HEK293T (cell line): Measurements from ENCODE around the gene DUOXA1.

ENCODE experiments used
- CTCF ChIA-PET: fragments of 350-600 bp; formaldehyde crosslinking; extraction: SDS; loops from one replicate; lab custom pipeline; 2021; ENCODE audit warnings: antibody characterized with exemption, inconsistent platforms; lab: Yijun Ruan, JAX
- POLR2A ChIA-PET: fragments of 350-600 bp; formaldehyde crosslinking; extraction: SDS; loops from one replicate; lab custom pipeline; 2020; ENCODE audit warnings: antibody characterized with exemption, inconsistent platforms; lab: Yijun Ruan, JAX
- DNase-seq: peaks from one replicate; pipeline ENCODE4 v3.0.0; 2012; ENCODE audit warnings: mixed read lengths; ENCODE audit errors: extremely low spot score
- ARNT ChIP-seq: fragments of 450-650 bp; IDR thresholded peaks from 2 replicates; pipeline ENCODE4 v1.6.1; 2017; ENCODE audit warnings: mild to moderate bottlenecking
- BHLHE40 ChIP-seq: fragments of 450-650 bp; IDR thresholded peaks from 2 replicates; pipeline ENCODE4 v1.6.1; 2016; ENCODE audit warnings: mild to moderate bottlenecking, moderate library complexity, borderline replicate concordance
- CTBP1 ChIP-seq: fragments of 450-650 bp; IDR thresholded peaks from 2 replicates; pipeline ENCODE4 v1.6.1; 2016; ENCODE audit warnings: borderline replicate concordance
- ELF4 ChIP-seq: fragments of 450-650 bp; IDR thresholded peaks from 2 replicates; pipeline ENCODE4 v1.6.1; 2017; ENCODE audit warnings: antibody characterized with exemption
- FOXA1 ChIP-seq: fragments of 450-650 bp; IDR thresholded peaks from 2 replicates; pipeline ENCODE4 v1.6.1; 2016; ENCODE audit warnings: mild to moderate bottlenecking
- FOXK2 ChIP-seq: fragments of 450-650 bp; IDR thresholded peaks from 2 replicates; pipeline ENCODE4 v1.6.1; 2016; ENCODE audit warnings: mild to moderate bottlenecking
- FOXM1 ChIP-seq: fragments of 450-650 bp; IDR thresholded peaks from 2 replicates; pipeline ENCODE4 v1.6.1; 2017; ENCODE audit warnings: mild to moderate bottlenecking, borderline replicate concordance
- HDGF ChIP-seq: fragments of 450-650 bp; IDR thresholded peaks from 2 replicates; pipeline ENCODE4 v1.6.1; 2017; ENCODE audit warnings: antibody characterized with exemption, borderline replicate concordance
- L3MBTL2 ChIP-seq: fragments of 450-650 bp; conservative IDR thresholded peaks from 2 replicates; pipeline ENCODE4 v1.6.1; 2016; ENCODE audit warnings: mild to moderate bottlenecking
- LEF1 ChIP-seq: fragments of 450-650 bp; IDR thresholded peaks from 2 replicates; pipeline ENCODE4 v1.6.1; 2017; ENCODE audit warnings: mild to moderate bottlenecking, borderline replicate concordance
- NFRKB ChIP-seq: fragments of 450-650 bp; IDR thresholded peaks from 2 replicates; pipeline ENCODE4 v1.6.1; 2016; ENCODE audit warnings: mild to moderate bottlenecking, moderate library complexity
- SP1 ChIP-seq: fragments of 450-650 bp; IDR thresholded peaks from 2 replicates; pipeline ENCODE4 v1.6.1; 2017
- SUZ12 ChIP-seq: fragments of 450-650 bp; IDR thresholded peaks from 2 replicates; pipeline ENCODE4 v1.6.1; 2016; ENCODE audit warnings: mild to moderate bottlenecking
- TARDBP ChIP-seq: fragments of 450-650 bp; IDR thresholded peaks from 2 replicates; pipeline ENCODE4 v1.6.1; 2016
- ZNF384 ChIP-seq: fragments of 450-650 bp; IDR thresholded peaks from 2 replicates; pipeline ENCODE4 v1.6.1; 2016
- TF ChIP-seq, protein P1 (sequence below): fragments of 450-650 bp; IDR thresholded peaks from 2 replicates; pipeline ENCODE4 v1.6.1; 2016

The DUOXA1 gene

GRCh38 chr15:45147606-45148005 lies 17.9 kb upstream of the DUOXA1 start:
- no peak for DNase-seq
- TF ChIP-seq HDGF (no peak), FOXM1 (no peak), ZNF384 (no peak), SP1 (no peak), FOXK2 (no peak), TARDBP (no peak), ELF4 (no peak), ARNT (no peak), LEF1 (no peak), NFRKB (no peak)
- TF ChIP-seq, protein P1, sequence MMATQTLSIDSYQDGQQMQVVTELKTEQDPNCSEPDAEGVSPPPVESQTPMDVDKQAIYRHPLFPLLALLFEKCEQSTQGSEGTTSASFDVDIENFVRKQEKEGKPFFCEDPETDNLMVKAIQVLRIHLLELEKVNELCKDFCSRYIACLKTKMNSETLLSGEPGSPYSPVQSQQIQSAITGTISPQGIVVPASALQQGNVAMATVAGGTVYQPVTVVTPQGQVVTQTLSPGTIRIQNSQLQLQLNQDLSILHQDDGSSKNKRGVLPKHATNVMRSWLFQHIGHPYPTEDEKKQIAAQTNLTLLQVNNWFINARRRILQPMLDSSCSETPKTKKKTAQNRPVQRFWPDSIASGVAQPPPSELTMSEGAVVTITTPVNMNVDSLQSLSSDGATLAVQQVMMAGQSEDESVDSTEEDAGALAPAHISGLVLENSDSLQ = no peak
- ChIA-PET CTCF (no interaction called here), POLR2A (no interaction called here)

DNA sequence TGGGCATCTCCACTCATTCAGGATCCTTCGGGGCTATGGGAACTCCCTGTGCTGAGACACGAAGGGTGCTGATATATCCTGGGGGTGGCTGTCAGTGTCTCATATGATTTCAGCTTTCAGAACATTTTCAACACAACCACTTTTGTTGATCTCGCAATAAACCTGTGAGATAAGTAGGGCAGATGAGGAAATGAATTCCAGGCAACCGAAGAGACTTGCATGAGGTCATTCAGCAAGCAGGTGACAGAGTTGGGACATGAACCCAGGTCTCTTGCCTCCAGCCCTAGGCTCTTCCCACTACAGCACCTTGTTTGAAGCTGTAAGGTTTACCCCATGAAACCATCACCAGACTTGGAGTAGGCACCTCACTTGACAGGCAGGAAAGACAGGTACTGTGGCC lies 16.7 kb upstream of the DUOXA1 start:
- no peak for DNase-seq
- TF ChIP-seq TARDBP (no peak), FOXM1 (no peak), FOXK2 (no peak), CTBP1 (no peak), BHLHE40 (no peak), L3MBTL2 (no peak), FOXA1 (no peak), NFRKB (no peak), ARNT (no peak), ELF4 (no peak), SP1 (no peak), HDGF (no peak), SUZ12 (no peak)
- POLR2A ChIA-PET = no interaction called here
- CTCF ChIA-PET = interaction anchor here (0.6 to 1.1 kb wide), 2 partner anchors 9 to 29 kb away, joined by 4 to 6 read pairs; no protein-coding TSS in a partner anchor

DNA sequence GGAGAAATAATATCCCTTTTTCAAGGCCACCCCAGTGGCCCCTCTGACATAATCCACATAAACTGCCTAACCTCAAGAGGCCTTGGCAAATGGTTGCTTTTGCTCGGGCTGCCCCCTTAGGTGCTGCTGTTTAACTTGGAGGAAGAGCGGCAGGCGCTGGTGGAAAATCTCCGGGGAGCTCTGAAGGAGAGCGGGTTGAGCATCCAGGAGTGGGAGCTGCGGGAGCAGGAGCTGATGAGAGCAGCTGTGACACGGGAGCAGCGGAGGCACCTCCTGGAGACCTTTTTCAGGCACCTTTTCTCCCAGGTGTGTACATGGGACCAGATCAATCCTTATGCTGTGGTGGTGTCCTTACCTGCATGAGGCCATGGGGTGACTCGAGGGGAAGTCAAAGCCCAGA lies 15.1 kb upstream of the DUOXA1 start:
- ChIA-PET POLR2A (no interaction called here), CTCF (interaction anchor here (0.5 kb wide), 1 partner anchor 349 kb away, joined by 6 read pairs; no protein-coding TSS in a partner anchor)
- no peak for DNase-seq
- no peak for TF ChIP-seq FOXA1
- no peak for TF ChIP-seq ELF4
- no peak for TF ChIP-seq SUZ12
- no peak for TF ChIP-seq CTBP1
- TF ChIP-seq FOXM1 = no peak
- TF ChIP-seq TARDBP = no peak
- TF ChIP-seq FOXK2 = no peak
- TF ChIP-seq BHLHE40 = no peak
- TF ChIP-seq LEF1 = no peak
- TF ChIP-seq HDGF = no peak
- no peak for TF ChIP-seq NFRKB
- no peak for TF ChIP-seq ZNF384
- TF ChIP-seq SP1 = no peak
- TF ChIP-seq, protein P1 = no peak
- TF ChIP-seq L3MBTL2 = no peak
- TF ChIP-seq ARNT = no peak

DNA sequence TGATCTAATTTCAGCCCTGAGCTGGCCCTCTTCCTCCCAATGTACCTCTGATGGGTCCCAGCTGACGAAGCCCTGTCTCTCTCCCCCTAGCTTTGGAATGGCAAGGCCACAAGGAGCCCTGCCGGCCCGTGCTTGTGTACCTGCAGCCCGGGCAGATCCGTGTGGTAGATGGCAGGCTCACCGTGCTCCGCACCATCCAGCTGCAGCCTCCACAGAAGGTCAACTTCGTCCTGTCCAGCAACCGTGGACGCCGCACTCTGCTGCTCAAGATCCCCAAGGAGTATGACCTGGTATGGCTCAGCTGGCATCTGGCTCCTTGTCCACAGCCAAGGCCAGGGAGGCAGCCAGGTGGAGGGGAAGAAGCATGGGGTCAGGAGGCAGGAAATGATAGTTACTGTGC lies 14.3 kb upstream of the DUOXA1 start:
- TF ChIP-seq FOXA1 (no peak), ELF4 (no peak), ARNT (no peak), FOXM1 (no peak), ZNF384 (no peak), HDGF (no peak)
- CTCF ChIA-PET = no interaction called here
- POLR2A ChIA-PET = no interaction called here
- DNase-seq = no peak

DNA sequence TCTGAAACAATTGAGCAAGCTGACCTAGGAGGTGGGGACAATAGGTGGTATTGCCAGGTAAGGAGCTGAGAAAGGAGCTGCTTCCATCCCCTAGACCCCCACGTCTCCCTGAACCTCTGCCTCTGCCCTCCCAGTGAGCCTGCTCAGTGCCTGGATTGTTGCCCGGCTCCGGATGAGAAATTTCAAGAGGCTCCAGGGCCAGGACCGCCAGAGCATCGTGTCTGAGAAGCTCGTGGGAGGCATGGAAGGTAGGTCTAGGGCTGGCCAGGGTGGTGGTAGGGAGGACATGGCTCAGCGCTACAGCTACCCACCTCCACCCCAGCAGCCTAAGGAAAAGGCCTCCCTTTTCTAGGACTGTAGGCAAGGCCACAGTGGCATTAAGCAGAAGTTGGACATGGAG lies 13.4 kb upstream of the DUOXA1 start:
- CTCF ChIA-PET = interaction anchor here (1.5 kb wide), 1 partner anchor 20 kb away, joined by 4 read pairs; no protein-coding TSS in a partner anchor
- no peak for DNase-seq
- no peak for TF ChIP-seq L3MBTL2
- TF ChIP-seq HDGF = no peak
- POLR2A ChIA-PET = no interaction called here

- ChIA-PET CTCF (interaction anchor here (1.3 to 1.5 kb wide), 2 partner anchors 15 to 22 kb away, joined by 4 read pairs; no protein-coding TSS in a partner anchor), POLR2A (no interaction called here)
- no peak for TF ChIP-seq SP1
- TF ChIP-seq L3MBTL2 = no peak
- TF ChIP-seq ELF4 = no peak
- TF ChIP-seq LEF1 = no peak
- TF ChIP-seq CTBP1 = no peak
- no peak for TF ChIP-seq TARDBP
- TF ChIP-seq BHLHE40 = no peak
- no peak for TF ChIP-seq NFRKB
- no peak for TF ChIP-seq SUZ12
- TF ChIP-seq HDGF = no peak
- TF ChIP-seq ZNF384 = no peak
- TF ChIP-seq FOXM1 = no peak
- TF ChIP-seq, protein P1 = no peak
- no peak for TF ChIP-seq FOXK2
- TF ChIP-seq ARNT = no peak
- no peak for DNase-seq
Observed at GRCh38 chr15:45141386-45141785, 11.7 kb upstream of the DUOXA1 start.
